HepG2 (cell line): Measurements from ENCODE around the gene RPL27A. TPM values are rescaled to one million over a fixed set of nuclear protein-coding genes. Genes with fewer than 3 reads are reported as not detected.

Source experiments
- CTCF ChIP-seq: sonication (generic); formaldehyde crosslinking; IDR thresholded peaks from 2 replicates; pipeline ENCODE4 v1.5.0; 2020; ENCODE audit warnings: mild to moderate bottlenecking, missing genetic modification reagents, moderate library complexity
- EZH2 ChIP-seq: conservative IDR thresholded peaks from 2 replicates; pipeline ENCODE4 v1.6.1; 2012; ENCODE audit warnings: mild to moderate bottlenecking, low read depth, low read length, moderate library complexity
- GABPA ChIP-seq, 2 experiments: IDR thresholded peaks; 2 replicates each; pipeline ENCODE4 v1.6.1; 2011 to 2016; ENCODE audit warnings: low read depth in 2 of 2, low read length in 1 of 2, missing biosample characterization in 1 of 2, missing genetic modification characterization in 1 of 2
- HBP1 ChIP-seq: IDR thresholded peaks from 2 replicates; pipeline ENCODE4 v1.6.1; 2016; ENCODE audit warnings: low read depth, control low read depth
- HCFC1 ChIP-seq: fragments of 150-350 bp; IDR thresholded peaks from 2 replicates; pipeline ENCODE4 v1.6.1; 2014; ENCODE audit warnings: low read depth, low read length
- MAFK ChIP-seq, 2 experiments: IDR thresholded peaks in 1 of 2; conservative IDR thresholded peaks in 1 of 2; 2 replicates each; pipeline ENCODE4 v1.6.1; 2011; ENCODE audit warnings: improper control_type of control experiment in 2 of 2, low read length in 2 of 2
- MIXL1 ChIP-seq: IDR thresholded peaks from 2 replicates; pipeline ENCODE4 v1.6.1; 2016
- MTF2 ChIP-seq: sonication (generic); formaldehyde crosslinking; IDR thresholded peaks from 2 replicates; pipeline ENCODE4 v1.5.0; 2020; ENCODE audit warnings: missing genetic modification reagents, borderline replicate concordance
- POLR2G ChIP-seq: fragments of 200-400 bp; formaldehyde crosslinking; IDR thresholded peaks from 2 replicates; pipeline ENCODE4 v1.6.1; 2018; ENCODE audit warnings: mild to moderate bottlenecking, low read depth, low read length, moderate library complexity
- PRMT3 ChIP-seq: sonication (generic); formaldehyde crosslinking; IDR thresholded peaks from 2 replicates; pipeline ENCODE4 v1.8.1; 2022; ENCODE audit warnings: low read depth, mild to moderate bottlenecking, moderate library complexity, missing genetic modification reagents, borderline replicate concordance
- SRY ChIP-seq: sonication (generic); formaldehyde crosslinking; IDR thresholded peaks from 2 replicates; pipeline ENCODE4 v1.8.0; 2022; ENCODE audit warnings: mild to moderate bottlenecking, missing genetic modification reagents
- TARDBP ChIP-seq: sonication (generic); formaldehyde crosslinking; IDR thresholded peaks from 2 replicates; pipeline ENCODE4 v1.8.0; 2022; ENCODE audit warnings: mild to moderate bottlenecking, missing genetic modification reagents
- XBP1 ChIP-seq: sonication (generic); formaldehyde crosslinking; IDR thresholded peaks from 2 replicates; pipeline ENCODE4 v1.5.0; 2020; ENCODE audit warnings: missing genetic modification reagents
- ZEB1 ChIP-seq: IDR thresholded peaks from 2 replicates; pipeline ENCODE4 v1.6.1; 2012; ENCODE audit warnings: mild to moderate bottlenecking, low read depth, inconsistent platforms; ENCODE audit not compliant: insufficient replicate concordance
- ZMYM3 ChIP-seq: sonication (generic); formaldehyde crosslinking; IDR thresholded peaks from 2 replicates; pipeline ENCODE4 v1.5.1; 2020; ENCODE audit warnings: mild to moderate bottlenecking, missing genetic modification reagents
- ZNF646 ChIP-seq: sonication (generic); formaldehyde crosslinking; IDR thresholded peaks from 2 replicates; pipeline ENCODE4 v1.9.0; 2021; ENCODE audit warnings: mild to moderate bottlenecking, missing genetic modification reagents
- ZNF678 ChIP-seq: sonication (generic); formaldehyde crosslinking; IDR thresholded peaks from 2 replicates; pipeline ENCODE4 v1.4.0; 2020; ENCODE audit warnings: mild to moderate bottlenecking, missing genetic modification reagents
- polyA plus RNA-seq, 8 experiments: library from polyadenylated mRNA; depleted of rRNA in 3 of 8; stranded (reverse) in 7 of 8; unstranded in 1 of 8; fragments of >200 nt; fragmentation: Illumina TruSeq in 4 of 8; extraction: Trizol in 4 of 8; gene quantifications; 2 replicates each; pipeline versions ENCODE4 v1.2.1 to v1.2.3, GENCODE V29; 2011 to 2016; ENCODE audit warnings: low read depth in 4 of 8, missing spikeins in 1 of 8, mixed read lengths in 1 of 8; ENCODE audit not compliant: insufficient read depth in 1 of 8
- total RNA-seq, 5 experiments: library from RNA; depleted of rRNA; stranded (reverse); fragments of >200 nt; fragmentation: Illumina TruSeq; extraction: Trizol; gene quantifications; 2 replicates each; pipeline ENCODE4 v1.2.3, GENCODE V29; 2016; ENCODE audit warnings: low read depth in 1 of 5
- TF ChIP-seq, protein P1 (sequence below): sonication (generic); formaldehyde crosslinking; conservative IDR thresholded peaks from 2 replicates; pipeline ENCODE4 v1.8.1; 2023; ENCODE audit warnings: missing genetic modification reagents

The RPL27A gene
- total and polyA plus RNA-seq, 2 of the 13 experiments (the other 11 are each of a cell fraction or from before 2014, with no cell fraction given): 1,531 to 2,153 TPM

GRCh38 chr11:8717876-8718753 lies 35.5 kb downstream of the RPL27A start (continued):
- peak; percentile 62 for TF ChIP-seq ZNF646
- TF ChIP-seq MTF2 (CRISPR knock-in tag): no peak
- TF ChIP-seq ZMYM3 (CRISPR knock-in tag): no peak
- TF ChIP-seq CTCF (CRISPR knock-in tag): no peak
- TF ChIP-seq XBP1: no peak
- TF ChIP-seq SRY (CRISPR knock-in tag): no peak
- no peak for TF ChIP-seq EZH2
- peak; percentile 72 to 83 for TF ChIP-seq MAFK (conservative IDR thresholded peaks at IDR 0.05 in 1 of 2, IDR thresholded peaks at IDR 0.05 in 1 of 2; ENCODE audit: low read length in 2 of 2)
- TF ChIP-seq, protein P1, sequence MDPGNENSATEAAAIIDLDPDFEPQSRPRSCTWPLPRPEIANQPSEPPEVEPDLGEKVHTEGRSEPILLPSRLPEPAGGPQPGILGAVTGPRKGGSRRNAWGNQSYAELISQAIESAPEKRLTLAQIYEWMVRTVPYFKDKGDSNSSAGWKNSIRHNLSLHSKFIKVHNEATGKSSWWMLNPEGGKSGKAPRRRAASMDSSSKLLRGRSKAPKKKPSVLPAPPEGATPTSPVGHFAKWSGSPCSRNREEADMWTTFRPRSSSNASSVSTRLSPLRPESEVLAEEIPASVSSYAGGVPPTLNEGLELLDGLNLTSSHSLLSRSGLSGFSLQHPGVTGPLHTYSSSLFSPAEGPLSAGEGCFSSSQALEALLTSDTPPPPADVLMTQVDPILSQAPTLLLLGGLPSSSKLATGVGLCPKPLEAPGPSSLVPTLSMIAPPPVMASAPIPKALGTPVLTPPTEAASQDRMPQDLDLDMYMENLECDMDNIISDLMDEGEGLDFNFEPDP (CRISPR knock-in tag): no peak
- no peak for TF ChIP-seq HCFC1
- no peak for TF ChIP-seq HBP1 (CRISPR knock-in tag)
- TF ChIP-seq POLR2G: peak; percentile 65; the same call in 1 of the 2 replicates
- TF ChIP-seq TARDBP (CRISPR knock-in tag): peak; percentile 25; the same call in 1 of the 2 replicates
- TF ChIP-seq GABPA (IDR thresholded peaks at IDR 0.05; ENCODE audit: low read depth, low read length): no peak
- 0 out of 2 replicates have a peak, but pooled peaks have one; percentile 2 for TF ChIP-seq GABPA (CRISPR knock-in tag; IDR thresholded peaks at IDR 0.05; ENCODE audit: low read depth)
- TF ChIP-seq PRMT3 (CRISPR knock-in tag): no peak
- TF ChIP-seq ZNF678 (CRISPR knock-in tag): no peak
- no peak for TF ChIP-seq MIXL1 (CRISPR knock-in tag)
- TF ChIP-seq ZEB1: no peak
